T follicular helper cell (primary cell): ENCODE measurements around the gene YARS2.
"Not testable (repeated sequence)": the region's sequence is repeated elsewhere in the genome, so short reads cannot be mapped to it uniquely, and the experiment has no call there.

Experiments used
- DNase-seq: peaks from one replicate; pipeline ENCODE4 v3.0.0-alpha.2; 2020; ENCODE audit warnings: low read depth

Gene YARS2

DNA sequence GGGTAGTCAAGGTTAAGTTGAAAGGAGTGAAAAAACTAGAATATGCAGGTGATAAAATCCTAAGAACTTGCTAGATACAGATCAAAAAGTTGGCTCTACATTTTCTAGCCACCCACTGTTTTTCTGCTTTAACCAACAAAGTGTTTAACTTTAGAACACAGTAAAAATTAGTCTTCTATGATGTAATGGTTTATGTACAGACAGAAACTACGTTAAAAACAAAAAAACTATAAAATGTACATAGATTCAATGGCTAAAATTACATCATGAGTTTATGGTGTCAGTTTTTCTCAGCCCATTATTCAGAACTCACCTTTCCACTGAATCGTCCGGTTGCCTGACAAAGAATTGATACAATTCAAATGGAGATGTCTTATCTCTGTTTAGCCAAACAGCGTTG lies 2.1 kb downstream of the YARS2 start:
- no peak for DNase-seq

DNA sequence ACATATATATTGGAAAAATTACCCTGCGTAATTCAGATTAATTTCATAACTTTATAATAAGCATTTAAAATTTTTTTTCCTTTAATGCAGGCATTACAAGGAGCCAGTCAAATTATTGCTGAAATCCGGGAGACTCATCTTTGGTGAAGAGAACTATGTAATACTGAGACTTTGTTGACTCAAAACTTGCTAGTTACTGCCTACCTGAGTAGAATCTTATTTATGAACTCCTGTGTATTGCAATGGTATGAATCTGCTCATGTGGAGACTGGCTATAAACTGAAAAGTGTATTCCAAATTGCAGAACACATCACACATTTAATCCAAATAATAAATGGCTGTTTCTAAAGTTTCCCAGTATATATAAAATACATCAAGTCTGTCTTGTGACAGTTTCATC lies 12.4 kb downstream of the YARS2 start:
- DNase-seq, result no peak

DNA sequence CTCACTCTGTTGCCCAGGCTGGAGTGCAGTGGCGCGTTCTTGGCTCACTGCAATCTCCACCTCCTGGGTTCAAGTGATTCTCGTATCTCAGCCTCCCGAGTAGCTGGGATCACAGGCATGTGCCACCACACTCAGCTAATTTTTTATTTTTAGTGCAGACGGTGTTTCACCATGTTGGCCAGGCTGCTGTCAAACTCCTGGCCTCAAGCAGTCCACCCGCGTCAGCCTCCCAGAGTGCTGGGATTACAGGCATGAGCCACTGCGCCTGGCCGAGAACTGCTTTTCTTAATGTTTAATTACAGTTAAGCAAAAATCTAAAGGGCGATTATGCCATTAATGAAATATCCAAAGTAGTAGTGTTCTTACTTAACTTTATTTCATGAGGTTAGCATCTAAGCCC lies 13.6 kb downstream of the YARS2 start:
- no peak for DNase-seq

GRCh38 chr12:32739279-32739678 lies 16.4 kb downstream of the YARS2 start:
- no peak for DNase-seq

GRCh38 chr12:32737715-32738114 lies 18.0 kb downstream of the YARS2 start:
- no peak for DNase-seq

GRCh38 chr12:32736445-32736844 lies 19.3 kb downstream of the YARS2 start:
- no peak for DNase-seq

DNA sequence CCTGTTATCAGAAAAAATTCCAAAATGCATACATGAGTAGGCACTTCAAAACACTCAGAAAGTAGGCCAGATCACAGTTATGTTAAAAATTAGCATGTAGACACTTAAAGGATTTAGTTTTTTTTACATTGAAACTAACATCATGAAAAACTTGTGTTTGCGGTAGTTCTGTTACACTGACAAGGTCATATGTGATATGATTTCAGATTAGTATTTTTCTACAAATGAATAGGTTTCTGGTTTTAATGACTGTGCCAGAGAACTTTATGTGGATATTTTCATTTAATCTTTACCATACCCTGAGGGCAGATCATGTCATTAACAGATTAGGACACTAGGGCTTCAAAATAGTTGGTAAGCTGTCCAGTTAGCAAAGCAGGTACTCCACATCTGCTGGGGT lies 20.7 kb downstream of the YARS2 start:
- no peak for DNase-seq

DNA sequence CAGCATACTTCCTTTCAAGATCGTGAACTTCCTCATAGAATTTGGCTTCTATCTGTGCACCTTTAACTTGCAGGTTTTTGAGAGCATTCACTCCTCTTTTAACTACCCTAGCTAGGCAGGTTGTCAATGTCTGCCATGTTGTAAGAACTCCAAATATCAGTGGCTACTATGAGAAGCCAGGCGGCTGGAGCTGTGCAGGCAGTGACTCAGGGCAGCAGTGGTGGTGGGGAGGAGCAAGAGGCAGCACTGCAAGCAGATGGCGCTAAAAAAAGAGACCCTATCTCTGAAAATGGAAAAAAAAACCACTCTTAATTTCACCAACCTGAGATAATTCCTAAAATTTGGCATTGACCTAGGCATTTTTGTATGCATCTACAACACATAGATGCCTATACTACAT lies 28.5 kb downstream of the YARS2 start:
- no peak for DNase-seq

DNA sequence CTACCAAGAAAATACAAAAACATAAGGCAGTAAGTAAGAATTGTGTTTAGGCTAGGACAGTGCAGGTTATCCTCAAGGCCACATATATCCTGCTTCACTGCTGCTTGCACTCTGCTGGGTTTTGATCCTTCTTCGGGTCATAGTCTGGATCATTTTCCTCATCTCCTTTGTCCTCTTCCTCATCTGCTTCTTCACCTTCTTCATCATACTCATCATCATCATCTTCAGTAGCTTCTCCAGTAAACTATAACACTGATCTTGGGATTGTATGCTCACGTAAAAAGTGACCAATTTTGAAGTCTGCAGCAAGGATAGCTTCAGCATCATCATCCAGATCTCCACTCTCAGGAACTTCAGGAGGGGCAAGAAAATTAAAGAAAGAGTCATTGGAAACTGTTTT lies 29.4 kb downstream of the YARS2 start:
- DNase-seq, result no peak

- DNase-seq, result not testable (repeated sequence)
Measured at GRCh38 chr12:32725308-32725707, 30.4 kb downstream of the YARS2 start.

DNA sequence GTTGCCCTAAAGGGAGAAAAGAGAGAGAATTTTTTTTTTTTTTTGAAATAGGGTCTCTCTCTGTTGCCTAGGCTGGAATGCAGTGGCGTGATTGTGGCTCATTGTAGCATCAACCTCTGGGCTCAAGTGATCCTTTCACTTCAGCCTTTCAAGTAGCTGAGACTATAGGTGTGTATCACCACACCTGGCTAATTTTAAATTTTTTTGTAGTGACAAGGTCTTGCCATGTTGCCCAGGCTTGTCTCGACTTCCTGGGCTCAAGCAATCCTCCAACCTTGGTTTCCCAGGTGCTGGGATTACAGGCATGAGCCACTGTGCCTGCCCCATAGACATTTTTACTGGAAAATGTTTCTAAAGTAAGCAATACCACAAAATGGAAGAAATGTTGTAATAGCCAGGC lies 36.8 kb downstream of the YARS2 start:
- DNase-seq, result no peak

- no peak for DNase-seq
Measured at GRCh38 chr12:32714772-32715171, 40.9 kb downstream of the YARS2 start.

DNA sequence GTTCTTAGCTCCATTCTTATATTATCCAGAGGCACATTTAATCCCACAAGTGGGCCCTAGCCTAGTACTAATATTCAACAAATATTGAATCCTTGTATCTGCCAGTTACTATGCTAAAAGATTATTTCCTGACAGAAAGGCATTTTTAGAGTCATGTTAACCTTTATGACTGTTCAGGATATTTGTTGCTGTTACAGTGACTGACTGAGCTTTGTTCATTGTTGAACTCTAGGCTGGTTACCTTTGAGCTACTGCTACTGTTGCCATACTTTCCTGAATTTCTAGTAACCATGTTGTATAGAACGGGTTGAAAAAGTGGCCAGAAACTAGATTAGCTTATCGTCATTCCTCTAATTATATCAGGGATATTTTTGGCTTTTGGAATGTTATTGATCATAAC lies 46.8 kb downstream of the YARS2 start:
- DNase-seq, result no peak

GRCh38 chr12:32706335-32707024 lies 49.2 kb downstream of the YARS2 start:
- no peak for DNase-seq

DNA sequence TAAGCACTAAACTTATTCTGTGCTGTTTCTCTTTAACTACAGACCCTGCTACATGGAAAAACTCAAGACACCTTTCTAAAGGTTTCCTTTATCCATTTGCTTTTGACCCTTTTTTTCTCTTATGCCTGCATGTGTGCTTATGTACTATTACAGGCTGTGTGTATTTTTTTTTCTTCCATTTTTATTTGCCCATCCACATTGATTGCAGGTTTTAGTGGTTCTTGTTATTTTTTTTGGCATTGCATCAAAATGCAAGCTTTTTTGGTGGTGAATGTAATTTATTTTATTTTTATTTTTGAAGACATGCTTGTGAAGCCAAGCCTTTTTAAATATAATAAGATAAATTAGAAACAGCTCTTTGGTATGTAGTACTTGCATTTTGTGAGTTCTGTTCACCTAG lies 49.9 kb downstream of the YARS2 start:
- DNase-seq, result no peak

DNA sequence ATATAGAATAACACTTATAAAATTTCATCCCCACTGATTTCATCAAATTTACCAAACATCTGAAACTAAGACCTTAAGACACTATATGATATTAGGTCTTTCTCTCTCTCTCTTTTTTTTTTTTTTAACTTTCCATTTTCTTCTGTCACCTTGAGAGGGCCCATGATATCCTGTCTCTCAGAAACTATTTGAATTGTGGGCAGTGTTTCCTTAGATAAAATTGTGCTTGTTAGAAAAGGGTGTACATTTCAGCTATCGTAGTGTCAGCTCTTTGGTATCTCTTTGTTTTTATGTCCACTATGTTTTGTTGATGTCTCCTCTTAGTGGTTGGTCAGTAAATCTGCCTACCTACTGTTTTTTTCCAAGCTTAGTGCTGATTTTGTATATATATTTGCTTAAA lies 52.8 kb downstream of the YARS2 start:
- DNase-seq, result no peak

- DNase-seq, result no peak
Measured at GRCh38 chr12:32702473-32702872, 53.2 kb downstream of the YARS2 start.

DNA sequence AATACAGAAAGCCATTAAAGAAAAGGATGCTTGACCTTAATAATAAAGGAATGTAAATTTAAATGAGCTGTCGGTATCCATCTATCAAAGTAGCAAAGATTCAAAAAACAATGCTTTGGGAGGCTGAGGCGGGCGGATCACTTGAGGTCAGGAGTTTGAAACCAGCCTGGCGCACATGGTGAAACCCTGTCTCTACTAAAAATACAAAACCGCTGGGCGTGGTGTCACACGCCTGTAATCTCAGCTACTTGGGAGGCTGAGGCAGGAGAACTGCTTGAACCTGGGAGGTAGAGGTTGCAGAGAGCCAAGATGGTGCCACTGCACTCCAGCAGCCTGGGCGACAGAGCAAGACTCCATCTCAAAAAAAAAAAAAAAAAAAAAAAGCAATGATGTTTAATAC lies 56.3 kb downstream of the YARS2 start:
- not testable (repeated sequence) for DNase-seq

DNA sequence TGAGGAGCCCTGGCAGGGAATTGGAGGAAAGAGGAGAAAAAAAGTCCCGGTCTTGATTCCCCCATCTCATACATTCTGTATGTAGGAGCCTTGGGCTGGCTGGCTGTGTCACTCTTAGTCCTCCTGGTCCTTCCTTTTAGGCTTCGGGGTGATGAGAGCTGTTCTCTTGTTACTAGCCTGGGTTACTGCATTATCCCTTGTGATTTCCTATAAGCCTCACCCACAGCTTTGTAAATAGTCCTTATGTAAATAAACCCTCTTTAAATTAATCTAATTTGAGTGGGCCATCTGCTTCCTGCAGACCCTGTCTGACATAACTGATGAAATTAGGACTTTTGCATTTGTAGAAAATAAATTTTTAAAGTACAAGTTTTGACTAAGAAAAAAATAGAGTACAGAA lies 57.4 kb downstream of the YARS2 start:
- no peak for DNase-seq

DNA sequence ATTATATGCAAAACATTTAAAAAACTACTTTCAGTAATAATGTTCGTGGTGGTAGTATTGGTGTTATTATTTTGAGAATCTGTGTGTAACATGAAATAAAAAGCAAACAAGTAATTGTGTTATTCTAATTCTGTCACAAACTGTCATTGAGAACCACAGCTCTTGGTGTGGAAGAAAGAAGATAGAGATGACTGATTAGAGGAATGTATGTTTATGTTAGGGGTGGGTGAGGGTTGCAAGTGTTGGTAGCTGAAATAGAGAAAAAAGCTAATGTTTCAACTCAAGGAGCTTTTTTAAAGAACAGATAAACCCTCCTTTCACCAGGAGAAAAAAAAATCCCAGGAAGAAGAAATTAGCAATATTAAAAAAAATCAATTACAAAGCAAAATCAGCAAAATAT lies 58.3 kb downstream of the YARS2 start:
- no peak for DNase-seq
